Heart left ventricle (tissue), 16 donors: Measurements from ENCODE around the gene ZNRF4. TPM values are rescaled to one million over a fixed set of nuclear protein-coding genes. Genes with fewer than 3 reads are reported as not detected.

Experiments
- ATAC-seq, 4 donors: fragments of 200-7000 bp; cut with Tn5 transposase; one replicate each; pipeline ENCODE4 v1.9.1; 2020 to 2022; ENCODE audit warnings: moderate library complexity in 4 of 4, mild to moderate bottlenecking in 3 of 4, moderate number of reproducible peaks in 1 of 4
- DNase-seq, 5 donors: peaks; one replicate each; pipeline ENCODE4 v3.0.0-alpha.2; 2020
- H3K27ac ChIP-seq, 12 donors: fragments of 200-600 bp; sonication (generic) in 4 of 12; one replicate each; pipeline versions ENCODE4 v1.5.0 to v1.8.0; 2016 to 2022; ENCODE audit warnings: mild to moderate bottlenecking in 2 of 12
- H3K27me3 ChIP-seq, 9 donors: fragments of 200-600 bp; sonication (generic) in 2 of 9; one replicate each; pipeline versions ENCODE4 v1.5.1 to v1.8.0; 2016 to 2022; ENCODE audit warnings: mild to moderate bottlenecking in 3 of 9
- H3K36me3 ChIP-seq, 9 donors: fragments of 200-600 bp; sonication (generic) in 2 of 9; one replicate each; pipeline versions ENCODE4 v1.5.0 to v1.8.0; 2018 to 2022; ENCODE audit warnings: mild to moderate bottlenecking in 2 of 9
- H3K4me1 ChIP-seq, 12 donors: fragments of 200-600 bp; sonication (generic) in 4 of 12; one replicate each; pipeline versions ENCODE4 v1.5.0 to v1.8.0; 2016 to 2022; ENCODE audit warnings: mild to moderate bottlenecking in 3 of 12
- H3K4me3 ChIP-seq, 12 donors: fragments of 200-600 bp; sonication (generic) in 4 of 12; one replicate each; pipeline versions ENCODE4 v1.5.0 to v1.8.0; 2017 to 2022; ENCODE audit warnings: mild to moderate bottlenecking in 9 of 12, moderate library complexity in 4 of 12
- H3K9me3 ChIP-seq, 12 donors: fragments of 200-600 bp; sonication (generic) in 4 of 12; one replicate each; pipeline versions ENCODE4 v1.5.0 to v1.8.0; 2016 to 2022; ENCODE audit warnings: mild to moderate bottlenecking in 1 of 12
- CTCF ChIP-seq, 12 donors: fragments of 200-600 bp; sonication (generic) in 4 of 12; IDR thresholded peaks; one replicate each; pipeline versions ENCODE4 v1.5.0 to v1.8.0; 2018 to 2022; ENCODE audit warnings: antibody characterized with exemption in 12 of 12, mild to moderate bottlenecking in 5 of 12
- POLR2A ChIP-seq, 2 donors: fragments of 450-650 bp; IDR thresholded peaks; one replicate each; pipeline ENCODE4 v1.6.1; 2017; ENCODE audit warnings: antibody characterized with exemption in 2 of 2, mild to moderate bottlenecking in 2 of 2, moderate library complexity in 2 of 2
- WGBS, 4 donors: extraction: QIAGEN DNeasy Blood & Tissue Kit in 2 of 4; methylation state at CpG; one replicate each; pipeline versions ENCODE4 v1.1.5 to v1.1.7; 2013 to 2018; 5-methylcytosine and 5-hydroxymethylcytosine counted together
- intact Hi-C, 10 donors: fragments of 100-400 bp; cut with DNase I; formaldehyde crosslinking; loops; one replicate each; pipeline versions ENCODE4 v1.11.1 to v1.14.2; 2022
- polyA plus RNA-seq, 2 donors: library from polyadenylated mRNA; stranded (reverse); fragments of 200-250 nt; gene quantifications; one replicate each; pipeline ENCODE4 v1.2.3, GENCODE V29; 2013
- total RNA-seq, 9 donors: library from RNA; depleted of rRNA in 2 of 9; stranded (reverse); fragments of >200 nt in 2 of 9; fragmentation: NEBNext Ultra II Directional in 3 of 9; extraction: Animal tissue kit (Norgen Biotek cat#: 25700) in 3 of 9; gene quantifications; one replicate each; pipeline versions ENCODE4 v1.1.0 to v1.2.4, GENCODE V29; 2016 to 2023
- donor health status: ischemic (EF 13 %, LVEDD 7.1; RV severe dilation, severe dysfunction).
- donor health status: healthy with polysubstance abuse.
- donor health status: DM: no; HTN: yes; CAD: no.
- donor health status: DM: no; HTN: no; CAD: no.
- donor health status: ischemic (EF 25% LVEDD 6.9; RV normal size, moderate dysfunction).
- donor health status: ischemic (EF 25% LVEDD 5.7; RV mildly dilated, moderate dysfunction).
- donor health status: healthy.
- donor health status: DM: yes; HTN: yes; CAD: no.
- donor health status: ischemic (EF 35%, LVEDD 5.7; RV mildly dilated, moderate dysfunction).
- donor health status: nonischemic (EF 11% LVEDD 7.7; RV severe dilation, severe dysfunction).
- donor health status: DM: yes; HTN: yes; CAD: no.
- donor health status: PGD.
- donor health status: ischemic (EF 29% LVEDD 5.4; RV normal size, mild dysfunction).
- donor health status: nonischemic (EF 23%, LVEDD 6.1; RV moderate dilation, normal function).

ZNRF4 gene
- total and polyA plus RNA-seq, 11 donors = not detected

DNA sequence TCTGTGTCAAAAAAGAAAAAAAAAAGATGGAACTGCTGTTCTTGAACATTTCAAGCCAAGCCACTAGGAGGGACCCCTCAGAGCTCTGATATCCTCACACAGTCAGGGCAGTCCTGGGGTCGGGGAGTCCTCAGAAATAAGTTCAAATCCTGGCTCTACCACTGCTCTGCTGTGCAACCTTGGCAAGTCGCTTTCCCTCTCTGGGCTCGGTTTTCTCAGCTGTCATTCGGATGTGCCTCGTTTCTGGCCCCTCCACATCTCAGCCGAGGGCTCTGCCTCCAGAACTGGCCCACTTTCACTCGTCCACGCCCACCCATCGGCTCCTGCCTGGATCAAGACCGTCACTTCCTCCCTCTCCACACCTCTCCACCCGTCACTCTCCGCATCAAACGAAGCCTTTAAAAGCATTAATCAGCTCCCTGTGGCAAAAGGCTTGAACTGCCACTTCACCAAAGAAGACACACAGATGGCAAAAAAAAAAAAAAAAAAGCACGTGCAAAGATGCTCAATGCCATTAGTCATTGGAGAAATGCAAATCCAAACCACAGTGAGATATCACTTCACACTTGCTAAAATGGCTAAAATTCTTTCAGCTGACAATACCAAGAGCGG, 7.4 kb upstream of the ZNRF4 start:
- H3K27ac ChIP-seq = no peak overlapping the region
- ATAC-seq (no peak), DNase-seq (no peak)
- no peak overlapping the region for H3K4me3 ChIP-seq
- peaks cover 0 to under 1% (median 0%) of the 10 kb centered on the region in 12 donors for H3K9me3 ChIP-seq
- intact Hi-C loops = no loop called here
- H3K4me1 ChIP-seq = no peaks in the 10 kb centered on the region
- H3K27me3 ChIP-seq = peaks cover 0 to 58% (median 11%) of the 10 kb centered on the region in 9 donors
- no peaks in the 10 kb centered on the region for H3K36me3 ChIP-seq
- TF ChIP-seq POLR2A (IDR thresholded peaks at IDR 0.05) = no peak
- TF ChIP-seq CTCF (IDR thresholded peaks at IDR 0.05) = no peak
- WGBS, 4 donors = 38 to 46% (median 40%) methylated on average over 15 of the region's 15 CpGs

DNA sequence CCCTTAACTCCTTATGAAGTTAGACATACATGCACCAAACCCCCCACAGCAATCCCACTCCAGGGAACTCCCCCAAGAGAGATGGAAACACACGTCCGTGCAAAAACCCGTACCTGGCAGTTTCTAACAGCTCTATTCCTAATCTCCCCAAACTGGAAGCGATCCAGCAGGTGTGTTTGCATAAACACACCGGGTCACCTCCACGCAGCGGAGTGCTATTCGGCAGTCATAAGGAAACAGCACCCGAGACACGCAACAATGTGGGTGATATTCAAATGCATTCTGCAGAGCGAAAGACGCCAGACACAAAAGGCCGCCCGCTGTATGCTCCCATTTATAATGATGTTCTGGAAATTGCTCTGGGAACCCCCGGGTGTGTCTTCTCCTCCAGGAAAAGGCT, 6.8 kb upstream of the ZNRF4 start:
- no peaks in the 10 kb centered on the region for H3K36me3 ChIP-seq
- DNase-seq = no peak
- no peak for TF ChIP-seq POLR2A (IDR thresholded peaks at IDR 0.05)
- TF ChIP-seq CTCF (IDR thresholded peaks at IDR 0.05) = no peak
- H3K4me3 ChIP-seq = no peak overlapping the region
- no peaks in the 10 kb centered on the region for H3K4me1 ChIP-seq
- WGBS, 4 donors = 59 to 65% (median 63%) methylated on average over 15 of the region's 15 CpGs
- peaks cover 0 to 58% (median 11%) of the 10 kb centered on the region in 9 donors for H3K27me3 ChIP-seq
- intact Hi-C loops = no loop called here
- ATAC-seq = no peak
- H3K27ac ChIP-seq = no peak overlapping the region
- H3K9me3 ChIP-seq = peaks cover 0 to 5% (median 0%) of the 10 kb centered on the region in 12 donors

- no peak for TF ChIP-seq CTCF (IDR thresholded peaks at IDR 0.05)
- TF ChIP-seq POLR2A (IDR thresholded peaks at IDR 0.05) = no peak
- no peak overlapping the region for H3K27ac ChIP-seq
- intact Hi-C loops = no loop called here
- H3K9me3 ChIP-seq = peaks cover 0 to 5% (median 0%) of the 10 kb centered on the region in 12 donors
- no peak for ATAC-seq
- peak in 1 of 5 donors; percentile 26 for DNase-seq
- H3K27me3 ChIP-seq = peaks cover 0 to 47% (median 11%) of the 10 kb centered on the region in 9 donors
- no peak overlapping the region for H3K4me3 ChIP-seq
- 61 to 71% (median 64%) methylated on average over 9 of the region's 9 CpGs for WGBS, 4 donors
- H3K4me1 ChIP-seq = no peaks in the 10 kb centered on the region
- no peaks in the 10 kb centered on the region for H3K36me3 ChIP-seq
Measured at GRCh38 chr19:5450482-5451126, 4.6 kb upstream of the ZNRF4 start.

DNA sequence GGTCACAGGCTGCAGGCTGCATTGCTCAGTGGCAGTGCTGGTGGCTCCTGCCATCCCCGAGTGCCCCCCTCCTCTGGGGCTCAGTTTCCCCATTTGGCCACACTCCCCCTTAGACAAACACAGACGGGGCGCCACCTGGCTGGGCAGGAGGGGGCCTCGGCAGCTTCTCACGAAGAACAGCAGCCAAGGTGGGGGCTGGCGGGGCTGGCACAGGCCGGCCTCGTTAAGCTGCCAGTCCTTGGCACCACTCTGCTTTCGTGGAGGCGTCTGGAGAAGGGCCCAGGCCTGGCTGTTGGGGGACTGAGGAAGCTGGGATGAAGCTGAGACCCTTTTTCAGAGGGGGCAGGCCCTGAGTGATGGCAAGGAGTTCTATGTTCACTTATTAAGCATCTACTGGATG, 3.7 kb upstream of the ZNRF4 start:
- DNase-seq (no peak), ATAC-seq (no peak)
- H3K27ac ChIP-seq = no peak overlapping the region
- H3K9me3 ChIP-seq = peaks cover 0 to 5% (median 0%) of the 10 kb centered on the region in 12 donors
- 65 to 75% (median 72%) methylated on average over 5 to 10 of the region's 10 CpGs for WGBS, 4 donors
- H3K4me3 ChIP-seq = no peak overlapping the region
- no peak for TF ChIP-seq CTCF (IDR thresholded peaks at IDR 0.05)
- peaks cover 0 to 46% (median 11%) of the 10 kb centered on the region in 9 donors for H3K27me3 ChIP-seq
- no peaks in the 10 kb centered on the region for H3K4me1 ChIP-seq
- no peaks in the 10 kb centered on the region for H3K36me3 ChIP-seq
- intact Hi-C loops = no loop called here
